OCI-LY7 (cell line): ENCODE results near the gene LPGAT1.

ENCODE experiments used
- EZH2phosphoT487 ChIP-seq: fragments of 200-600 bp; sonication (generic); IDR thresholded peaks from 2 replicates; pipeline ENCODE4 v1.6.1; 2018; ENCODE audit warnings: low read depth, borderline replicate concordance, mild to moderate bottlenecking, mixed run types, antibody characterized with exemption, low read length, moderate library complexity, mixed read lengths
- TF ChIP-seq, protein P1 (sequence below): fragments of 200-600 bp; sonication (generic); conservative IDR thresholded peaks from 2 replicates; pipeline ENCODE4 v1.5.1; 2014; ENCODE audit warnings: mild to moderate bottlenecking, antibody characterized with exemption, low read length, moderate library complexity, mixed read lengths

DNA sequence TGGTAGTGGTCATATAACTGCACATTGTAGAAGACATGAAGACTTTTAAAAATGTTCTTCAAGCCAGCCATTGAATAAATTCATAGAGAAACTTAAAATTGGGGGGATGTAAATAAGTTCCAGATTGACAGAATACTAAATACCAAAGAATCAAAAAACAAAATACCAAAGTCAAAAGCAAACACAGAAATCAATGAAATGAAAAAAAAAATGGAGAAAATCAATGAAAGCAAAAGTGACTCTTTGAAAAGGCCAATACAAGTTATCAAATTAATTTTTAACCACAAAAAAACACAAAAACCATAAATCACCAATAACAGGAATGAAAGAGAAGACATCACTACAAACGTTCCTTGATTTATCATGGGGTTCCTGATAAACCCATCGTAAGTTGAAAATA, 25.6 kb downstream of the LPGAT1 start:
- TF ChIP-seq, protein P1, sequence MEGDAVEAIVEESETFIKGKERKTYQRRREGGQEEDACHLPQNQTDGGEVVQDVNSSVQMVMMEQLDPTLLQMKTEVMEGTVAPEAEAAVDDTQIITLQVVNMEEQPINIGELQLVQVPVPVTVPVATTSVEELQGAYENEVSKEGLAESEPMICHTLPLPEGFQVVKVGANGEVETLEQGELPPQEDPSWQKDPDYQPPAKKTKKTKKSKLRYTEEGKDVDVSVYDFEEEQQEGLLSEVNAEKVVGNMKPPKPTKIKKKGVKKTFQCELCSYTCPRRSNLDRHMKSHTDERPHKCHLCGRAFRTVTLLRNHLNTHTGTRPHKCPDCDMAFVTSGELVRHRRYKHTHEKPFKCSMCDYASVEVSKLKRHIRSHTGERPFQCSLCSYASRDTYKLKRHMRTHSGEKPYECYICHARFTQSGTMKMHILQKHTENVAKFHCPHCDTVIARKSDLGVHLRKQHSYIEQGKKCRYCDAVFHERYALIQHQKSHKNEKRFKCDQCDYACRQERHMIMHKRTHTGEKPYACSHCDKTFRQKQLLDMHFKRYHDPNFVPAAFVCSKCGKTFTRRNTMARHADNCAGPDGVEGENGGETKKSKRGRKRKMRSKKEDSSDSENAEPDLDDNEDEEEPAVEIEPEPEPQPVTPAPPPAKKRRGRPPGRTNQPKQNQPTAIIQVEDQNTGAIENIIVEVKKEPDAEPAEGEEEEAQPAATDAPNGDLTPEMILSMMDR: no peak
- no peak for TF ChIP-seq EZH2phosphoT487
